ENCODE measurements around the gene MAGEA2. TPM values are rescaled to one million over a fixed set of nuclear protein-coding genes. Genes with fewer than 3 reads are reported as not detected.
"Not testable (repeated sequence)": the region's sequence is repeated elsewhere in the genome, so short reads cannot be mapped to it uniquely, and the experiment has no call there.

The MAGEA2 gene
- polyA plus RNA-seq, 10 donors, result not detected

DNA sequence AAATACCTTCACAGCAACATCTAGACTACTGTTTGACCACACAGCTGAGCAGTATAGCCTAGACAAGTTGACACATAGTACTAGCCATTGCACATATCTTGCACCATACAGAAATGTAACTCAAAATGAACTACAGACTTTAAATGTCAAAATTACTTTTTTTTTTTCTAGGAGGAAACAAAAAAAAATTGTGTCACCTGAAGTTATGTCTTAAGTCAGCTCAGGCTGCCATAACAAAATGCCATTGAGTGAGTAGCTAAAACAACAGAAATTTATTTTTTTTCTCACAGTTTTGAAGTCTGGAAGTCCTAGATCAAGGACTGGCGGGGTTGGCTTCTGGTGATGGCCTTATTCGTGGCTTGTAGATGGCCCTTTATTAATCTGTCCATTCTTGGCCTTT, 44.5 kb downstream of the MAGEA2 start, which contains the start of gene CSAG2:
TSS of gene CSAG2 (minus strand) at position 101 of the 400 bp plus-strand sequence. CDS start 161 bp downstream, outside the sequence.
- not testable (repeated sequence) for DNase-seq

DNA sequence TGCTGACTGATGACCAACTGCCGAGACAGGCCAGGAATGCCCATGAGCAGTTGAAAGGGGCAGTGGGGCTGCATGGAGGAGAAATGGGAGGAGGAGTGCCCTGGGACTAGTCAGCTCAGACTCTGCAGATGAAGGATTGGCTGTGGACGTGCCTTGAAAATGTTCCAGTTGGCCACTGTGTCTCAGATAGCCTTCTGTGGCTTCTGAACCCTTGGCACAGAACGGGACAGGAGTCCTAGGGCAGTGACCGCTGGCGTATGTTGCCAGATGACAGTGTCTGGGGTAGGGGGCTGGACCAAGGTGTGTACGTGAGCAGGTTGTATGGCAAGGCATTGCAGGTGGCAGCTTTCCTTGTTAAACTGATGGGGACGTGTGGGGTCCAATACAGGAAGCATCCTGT, 47.1 kb downstream of the MAGEA2 start:
- DNase-seq, result not testable (repeated sequence)

DNA sequence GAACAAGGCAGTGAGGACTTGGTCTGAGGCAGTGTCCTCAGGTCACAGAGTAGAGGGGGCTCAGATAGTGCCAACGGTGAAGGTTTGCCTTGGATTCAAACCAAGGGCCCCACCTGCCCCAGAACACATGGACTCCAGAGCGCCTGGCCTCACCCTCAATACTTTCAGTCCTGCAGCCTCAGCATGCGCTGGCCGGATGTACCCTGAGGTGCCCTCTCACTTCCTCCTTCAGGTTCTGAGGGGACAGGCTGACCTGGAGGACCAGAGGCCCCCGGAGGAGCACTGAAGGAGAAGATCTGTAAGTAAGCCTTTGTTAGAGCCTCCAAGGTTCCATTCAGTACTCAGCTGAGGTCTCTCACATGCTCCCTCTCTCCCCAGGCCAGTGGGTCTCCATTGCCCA, 53.3 kb downstream of the MAGEA2 start:
- DNase-seq, result not testable (repeated sequence)

Other genes with a start within 250 kb of the MAGEA2 start
- 1 to 10 TPM; 1.1 to 2.2 (median 1.5) TPM for gene GABRQ, start 115.9 kb downstream of the MAGEA2 start, polyA plus RNA-seq (ENCODE audit: insufficient read length in 10 of 10)
- not detected for gene MAGEA3, start 55.0 kb downstream of the MAGEA2 start, polyA plus RNA-seq (ENCODE audit: insufficient read length in 10 of 10)
- not detected for gene CSAG2, start 44.6 kb downstream of the MAGEA2 start, polyA plus RNA-seq (ENCODE audit: insufficient read length in 10 of 10)
- gene MAGEA2B, start 39.2 kb downstream of the MAGEA2 start, polyA plus RNA-seq (ENCODE audit: insufficient read length in 10 of 10), result not detected
- gene CSAG1, start 20.1 kb downstream of the MAGEA2 start, polyA plus RNA-seq (ENCODE audit: insufficient read length in 10 of 10), result not detected
- not detected for gene MAGEA12, start 20.1 kb downstream of the MAGEA2 start, polyA plus RNA-seq (ENCODE audit: insufficient read length in 10 of 10)
- gene CSAG3, start 5.4 kb upstream of the MAGEA2 start, polyA plus RNA-seq (ENCODE audit: insufficient read length in 10 of 10), result not detected
- not detected for gene MAGEA6, start 15.8 kb upstream of the MAGEA2 start, polyA plus RNA-seq (ENCODE audit: insufficient read length in 10 of 10)
- 10 to 100 TPM; 26.5 to 44.6 (median 35.1) TPM for gene CETN2, start 76.9 kb upstream of the MAGEA2 start, polyA plus RNA-seq (ENCODE audit: insufficient read length in 10 of 10)
- gene NSDHL, start 77.2 kb upstream of the MAGEA2 start, polyA plus RNA-seq (ENCODE audit: insufficient read length in 10 of 10), result 10 to 100 TPM in 9 of 10 donors, 1 to 10 TPM in 1; 9.7 to 19.8 (median 11.9) TPM
- gene ZNF185, start 144.2 kb upstream of the MAGEA2 start, polyA plus RNA-seq (ENCODE audit: insufficient read length in 10 of 10), result 10 to 100 TPM in 8 of 10 donors, 1 to 10 TPM in 2; 7.8 to 35.2 (median 22.6) TPM
- gene PNMA5, start 240.3 kb upstream of the MAGEA2 start, polyA plus RNA-seq (ENCODE audit: insufficient read length in 10 of 10), result under 1 TPM in 4 of 10 donors, not detected in 6; 0.08 to 0.16 (median 0.12) TPM